Fibroblast of skin of left quadriceps (primary cell): ENCODE measurements around the gene CATSPER3.

Experiments
- DNase-seq, 2 experiments: peaks; one replicate each; pipeline ENCODE4 v3.0.0-alpha.2; 2013; ENCODE audit warnings: low read depth in 2 of 2

Gene CATSPER3

GRCh38 chr5:135041145-135041587 is 73.5 kb downstream of the CATSPER3 start:
- DNase-seq, result no peak

GRCh38 chr5:135041726-135042125 is 74.0 kb downstream of the CATSPER3 start:
- no peak for DNase-seq

- DNase-seq, result no peak
These were observed 74.9 kb downstream of the CATSPER3 start for GRCh38 chr5:135042595-135042994.

- DNase-seq, result no peak
These were observed 77.8 kb downstream of the CATSPER3 start for GRCh38 chr5:135045488-135045887.

GRCh38 chr5:135046661-135047346 is 79.1 kb downstream of the CATSPER3 start:
- DNase-seq, result no peak

GRCh38 chr5:135047347-135047695 is 79.6 kb downstream of the CATSPER3 start:
- DNase-seq, result no peak

- DNase-seq, result no peak
These were observed 80.6 kb downstream of the CATSPER3 start for GRCh38 chr5:135048286-135048685.

GRCh38 chr5:135048930-135049329 is 81.2 kb downstream of the CATSPER3 start:
- DNase-seq, result no peak

GRCh38 chr5:135050244-135050767 is 82.6 kb downstream of the CATSPER3 start:
- DNase-seq, result no peak

GRCh38 chr5:135051399-135051798 is 83.7 kb downstream of the CATSPER3 start:
- DNase-seq, result no peak

- DNase-seq, result no peak
These were observed 84.2 kb downstream of the CATSPER3 start for GRCh38 chr5:135051872-135052271.

- DNase-seq, result no peak
These were observed 84.9 kb downstream of the CATSPER3 start for GRCh38 chr5:135052511-135053145.

- no peak for DNase-seq
These were observed 85.6 kb downstream of the CATSPER3 start for GRCh38 chr5:135053278-135053677.

GRCh38 chr5:135053989-135054388 is 86.3 kb downstream of the CATSPER3 start:
- no peak for DNase-seq

GRCh38 chr5:135054546-135054945 is 86.8 kb downstream of the CATSPER3 start:
- no peak for DNase-seq

- no peak for DNase-seq
These were observed 87.7 kb downstream of the CATSPER3 start for GRCh38 chr5:135055396-135055795.

GRCh38 chr5:135056316-135057030 is 88.8 kb downstream of the CATSPER3 start:
- DNase-seq, result no peak

- DNase-seq, result no peak
These were observed 89.5 kb downstream of the CATSPER3 start for GRCh38 chr5:135057233-135057632.

- DNase-seq, result peak; percentile 11 to 26
These were observed 90.6 kb downstream of the CATSPER3 start for GRCh38 chr5:135058331-135058732.

GRCh38 chr5:135059000-135059923 is 91.6 kb downstream of the CATSPER3 start:
- DNase-seq, result no peak

- DNase-seq, result no peak
These were observed 92.3 kb downstream of the CATSPER3 start for GRCh38 chr5:135060021-135060420.

- no peak for DNase-seq
These were observed 93.3 kb downstream of the CATSPER3 start for GRCh38 chr5:135061001-135061400.
